Calu3 (cell line): ENCODE data around the gene HIPK4. TPM values are rescaled to one million over a fixed set of nuclear protein-coding genes. Genes with fewer than 3 reads are reported as not detected.
"Not testable (repeated sequence)": the region's sequence is repeated elsewhere in the genome, so short reads cannot be mapped to it uniquely, and the experiment has no call there.

Experiments used
- BruUV-seq: library from RNA; stranded (reverse); fragments of 400-500 nt; replicated peaks from 2 replicates; lab custom pipeline; 2021; lab: Mats Ljungman, UMichigan
- CTCF ChIA-PET: fragments of 300-600 bp; sonication (Branson Sonifier 250); formaldehyde crosslinking; loops from one replicate; lab custom pipeline; 2022; ENCODE audit warnings: antibody characterized with exemption; lab: Charles Lee
- DNase-seq: peaks from one replicate; pipeline ENCODE4 v3.0.0; 2022
- H3K27ac Mint-ChIP-seq: one replicate; pipeline ENCODE4 v1.8.0; 2022; ENCODE audit warnings: mixed read lengths; ENCODE audit not compliant: unreplicated experiment
- H3K27me3 Mint-ChIP-seq: one replicate; pipeline ENCODE4 v1.8.0; 2022; ENCODE audit warnings: mixed read lengths; ENCODE audit not compliant: unreplicated experiment
- H3K36me3 Mint-ChIP-seq: one replicate; pipeline ENCODE4 v1.8.0; 2022; ENCODE audit warnings: mild to moderate bottlenecking, moderate library complexity, mixed read lengths; ENCODE audit not compliant: insufficient read depth, unreplicated experiment
- H3K4me1 Mint-ChIP-seq: one replicate; pipeline ENCODE4 v1.8.0; 2022; ENCODE audit warnings: mild to moderate bottlenecking, low read depth, mixed read lengths; ENCODE audit not compliant: unreplicated experiment
- H3K4me3 Mint-ChIP-seq: one replicate; pipeline ENCODE4 v1.8.0; 2022; ENCODE audit warnings: mild to moderate bottlenecking, low read depth, moderate library complexity, mixed read lengths; ENCODE audit not compliant: unreplicated experiment
- H3K9me3 Mint-ChIP-seq: one replicate; pipeline ENCODE4 v1.8.0; 2022; ENCODE audit warnings: low read depth, mixed read lengths; ENCODE audit not compliant: unreplicated experiment
- intact Hi-C: fragments of 100-400 bp; cut with micrococcal nuclease; formaldehyde crosslinking; loops from one replicate; pipeline ENCODE4 v1.10.0; 2022; ENCODE audit not compliant: unreplicated experiment
- total RNA-seq: library from RNA; stranded (reverse); gene quantifications from 2 replicates; pipeline ENCODE4 v1.2.3, GENCODE V29; 2022
- TF ChIP-seq, protein P1 (sequence below): fragments of 200-600 bp; IDR thresholded peaks from one replicate; pipeline ENCODE4 v1.8.0; 2022; ENCODE audit warnings: antibody characterized with exemption; ENCODE audit not compliant: unreplicated experiment

The HIPK4 gene
- total RNA-seq, 1 experiment from 2014 or later, result 0.14 TPM

DNA sequence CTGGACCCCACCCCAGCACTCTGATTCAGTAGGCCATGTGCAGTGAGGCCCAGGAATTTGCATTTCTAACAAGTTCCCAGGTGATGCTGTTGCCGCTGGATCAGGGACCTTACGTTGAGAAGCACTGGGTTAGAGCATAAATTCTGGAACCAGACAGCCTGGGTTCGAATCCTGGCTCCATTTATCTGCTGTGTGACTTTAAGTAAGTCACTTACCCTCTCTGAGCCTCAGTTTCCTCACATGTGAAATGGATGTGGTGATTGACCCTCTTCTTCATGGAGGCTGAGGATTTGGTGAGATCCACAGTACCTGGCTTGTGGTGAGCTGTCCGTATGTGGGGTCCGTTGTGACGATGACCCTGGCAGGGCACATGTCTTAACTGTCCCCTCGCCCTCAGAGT lies 15.9 kb downstream of the HIPK4 start:
- intact Hi-C loops, result no loop called here
- BruUV-seq, result no TSS peak
- H3K27ac Mint-ChIP-seq, result no peak overlapping the region
- no peak for DNase-seq
- H3K9me3 Mint-ChIP-seq, result no peaks in the 10 kb centered on the region
- TF ChIP-seq, protein P1, sequence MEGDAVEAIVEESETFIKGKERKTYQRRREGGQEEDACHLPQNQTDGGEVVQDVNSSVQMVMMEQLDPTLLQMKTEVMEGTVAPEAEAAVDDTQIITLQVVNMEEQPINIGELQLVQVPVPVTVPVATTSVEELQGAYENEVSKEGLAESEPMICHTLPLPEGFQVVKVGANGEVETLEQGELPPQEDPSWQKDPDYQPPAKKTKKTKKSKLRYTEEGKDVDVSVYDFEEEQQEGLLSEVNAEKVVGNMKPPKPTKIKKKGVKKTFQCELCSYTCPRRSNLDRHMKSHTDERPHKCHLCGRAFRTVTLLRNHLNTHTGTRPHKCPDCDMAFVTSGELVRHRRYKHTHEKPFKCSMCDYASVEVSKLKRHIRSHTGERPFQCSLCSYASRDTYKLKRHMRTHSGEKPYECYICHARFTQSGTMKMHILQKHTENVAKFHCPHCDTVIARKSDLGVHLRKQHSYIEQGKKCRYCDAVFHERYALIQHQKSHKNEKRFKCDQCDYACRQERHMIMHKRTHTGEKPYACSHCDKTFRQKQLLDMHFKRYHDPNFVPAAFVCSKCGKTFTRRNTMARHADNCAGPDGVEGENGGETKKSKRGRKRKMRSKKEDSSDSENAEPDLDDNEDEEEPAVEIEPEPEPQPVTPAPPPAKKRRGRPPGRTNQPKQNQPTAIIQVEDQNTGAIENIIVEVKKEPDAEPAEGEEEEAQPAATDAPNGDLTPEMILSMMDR, result no peak
- CTCF ChIA-PET, result interaction anchor here (0.7 kb wide), 1 partner anchor 247 kb away, joined by 6 read pairs; no protein-coding TSS in a partner anchor
- no peaks in the 10 kb centered on the region for H3K4me1 Mint-ChIP-seq
- peaks cover 19% of the 10 kb centered on the region for H3K36me3 Mint-ChIP-seq
- no peak overlapping the region for H3K4me3 Mint-ChIP-seq
- H3K27me3 Mint-ChIP-seq, result no peaks in the 10 kb centered on the region

DNA sequence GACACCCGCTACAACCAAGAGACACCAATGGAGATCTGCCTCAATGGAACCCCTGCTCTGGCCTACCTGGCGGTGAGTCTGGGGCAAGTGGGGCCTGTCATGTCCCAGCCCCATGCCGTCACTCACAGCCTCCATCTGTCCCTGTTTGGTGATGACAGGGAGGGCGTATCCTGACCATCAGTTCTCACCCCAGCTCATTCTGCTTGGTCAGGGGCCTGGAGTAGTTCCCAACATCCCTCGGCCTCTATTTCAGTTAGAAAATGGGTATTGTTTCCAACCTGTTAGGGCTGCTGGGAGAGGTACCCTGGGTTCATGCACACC lies 18.2 kb downstream of the HIPK4 start:
- no peaks in the 10 kb centered on the region for H3K4me1 Mint-ChIP-seq
- H3K27ac Mint-ChIP-seq, result no peak overlapping the region
- no peak for DNase-seq
- H3K4me3 Mint-ChIP-seq, result no peak overlapping the region
- H3K36me3 Mint-ChIP-seq, result peaks cover 28% of the 10 kb centered on the region
- BruUV-seq, result no TSS peak
- TF ChIP-seq, protein P1, result no peak
- CTCF ChIA-PET, result interaction anchor here (0.6 to 1.0 kb wide), 2 partner anchors 22 to 23 kb away, joined by 3 to 5 read pairs; partner anchors contain the start of genes C19orf47 and PLD3
- no peaks in the 10 kb centered on the region for H3K27me3 Mint-ChIP-seq
- H3K9me3 Mint-ChIP-seq, result no peaks in the 10 kb centered on the region
- intact Hi-C loops, result no loop called here

DNA sequence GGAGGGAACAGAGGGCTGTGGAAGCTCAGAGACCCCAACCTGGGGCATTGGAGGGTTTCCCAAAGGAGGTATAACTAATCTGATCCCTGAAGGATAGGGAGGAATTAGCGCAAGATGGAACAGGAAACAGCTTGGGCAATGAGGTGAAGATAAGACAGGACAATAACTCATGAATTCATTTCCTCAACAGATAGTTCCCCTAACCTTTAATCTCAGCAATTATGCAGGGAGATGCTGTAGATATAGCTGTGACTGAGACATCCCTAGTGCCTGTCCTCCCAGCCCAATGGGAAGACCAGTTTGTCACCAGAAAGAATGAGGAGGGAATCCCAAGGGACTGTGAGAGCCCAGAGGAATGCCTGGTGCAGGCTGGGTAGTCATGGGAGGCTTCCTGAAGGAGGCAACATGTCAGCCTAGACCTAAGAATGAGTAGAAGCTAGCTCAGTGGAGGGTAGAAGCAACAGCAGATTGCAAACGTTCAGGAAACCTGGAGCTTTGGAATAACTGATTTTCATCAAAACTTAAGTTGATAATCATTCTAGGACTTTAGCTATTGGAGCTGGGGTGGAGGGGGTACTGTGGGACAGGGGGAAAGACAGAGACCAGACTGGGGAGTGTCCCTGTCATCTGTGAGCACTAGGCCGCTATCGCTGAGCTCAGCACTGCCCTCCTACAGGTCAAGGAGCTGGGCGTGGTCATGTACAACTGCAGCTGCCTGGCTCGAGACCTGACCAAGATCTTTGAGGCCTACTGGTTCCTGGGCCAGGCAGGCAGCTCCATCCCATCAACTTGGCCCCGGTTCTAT lies 18.8 kb downstream of the HIPK4 start:
- no peaks in the 10 kb centered on the region for H3K4me1 Mint-ChIP-seq
- BruUV-seq, result no TSS peak
- DNase-seq, result no peak
- TF ChIP-seq, protein P1, result no peak
- no peaks in the 10 kb centered on the region for H3K9me3 Mint-ChIP-seq
- CTCF ChIA-PET, result interaction anchor here (0.6 to 1.0 kb wide), 2 partner anchors 22 to 23 kb away, joined by 3 to 5 read pairs; partner anchors contain the start of genes C19orf47 and PLD3
- no peak overlapping the region for H3K4me3 Mint-ChIP-seq
- intact Hi-C loops, result no loop called here
- H3K36me3 Mint-ChIP-seq, result peaks cover 34% of the 10 kb centered on the region
- no peaks in the 10 kb centered on the region for H3K27me3 Mint-ChIP-seq
- no peak overlapping the region for H3K27ac Mint-ChIP-seq

DNA sequence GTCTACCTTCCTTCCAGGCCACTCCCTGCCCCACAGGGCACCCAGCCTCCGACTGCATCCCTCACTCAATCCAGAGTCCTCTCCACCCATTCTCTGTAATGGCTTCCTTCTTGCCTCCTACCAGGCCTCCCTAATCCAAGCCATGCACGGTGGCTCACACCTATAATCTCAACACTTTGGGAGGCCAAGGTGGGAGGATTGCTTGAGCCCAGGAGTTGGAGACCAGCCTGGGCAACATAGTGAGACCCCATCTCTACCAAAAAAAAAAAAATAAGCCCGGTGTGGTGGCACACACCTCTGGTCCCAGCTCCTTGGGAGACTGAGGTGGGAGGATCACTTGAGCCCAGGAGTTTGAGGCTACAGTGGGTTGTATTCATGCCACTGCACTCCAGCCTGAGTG lies 19.7 kb downstream of the HIPK4 start:
- peaks cover 34% of the 10 kb centered on the region for H3K36me3 Mint-ChIP-seq
- DNase-seq, H3K4me1 Mint-ChIP-seq, H3K4me3 Mint-ChIP-seq, H3K9me3 Mint-ChIP-seq, H3K27me3 Mint-ChIP-seq, intact Hi-C loops, CTCF ChIA-PET, BruUV-seq, H3K27ac Mint-ChIP-seq: not testable (repeated sequence)

DNA sequence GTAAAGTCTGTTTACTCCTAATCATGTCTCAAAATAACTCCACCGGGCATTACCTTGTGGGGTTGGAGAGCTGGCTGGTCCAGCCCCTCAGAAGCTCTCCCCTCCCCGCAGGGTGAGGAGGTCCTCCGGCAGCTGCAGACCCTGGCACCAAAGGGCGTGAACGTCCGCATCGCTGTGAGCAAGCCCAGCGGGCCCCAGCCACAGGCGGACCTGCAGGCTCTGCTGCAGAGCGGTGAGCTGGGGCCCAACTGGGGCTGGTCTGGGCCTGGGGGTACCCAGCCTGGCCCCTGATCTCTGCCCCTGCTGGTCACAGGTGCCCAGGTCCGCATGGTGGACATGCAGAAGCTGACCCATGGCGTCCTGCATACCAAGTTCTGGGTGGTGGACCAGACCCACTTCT lies 20.2 kb downstream of the HIPK4 start:
- Mint-ChIP-seq H3K4me1 (no peaks in the 10 kb centered on the region), H3K4me3 (no peak overlapping the region), H3K27me3 (no peaks in the 10 kb centered on the region), H3K27ac (no peak overlapping the region), H3K9me3 (no peaks in the 10 kb centered on the region), H3K36me3 (peaks cover 34% of the 10 kb centered on the region)
- intact Hi-C loops, result no loop called here
- CTCF ChIA-PET, result no interaction called here
- BruUV-seq, result no TSS peak
- TF ChIP-seq, protein P1, result no peak
- DNase-seq, result no peak
